Ovary (tissue), 9 donors: ENCODE data around the gene ZIC5. TPM values are rescaled to one million over a fixed set of nuclear protein-coding genes. Genes with fewer than 3 reads are reported as not detected.

Source experiments
- DNase-seq, 5 donors: peaks; one replicate each; pipeline ENCODE4 v3.0.0-alpha.2; 2019 to 2020
- H3K27ac ChIP-seq, 2 donors: fragments of 200-600 bp; one replicate each; pipeline versions ENCODE4 v1.5.1 to v1.8.0; 2019 to 2022
- H3K27me3 ChIP-seq: fragments of 200-600 bp; one replicate; pipeline ENCODE4 v1.8.0; 2022
- H3K36me3 ChIP-seq: fragments of 200-600 bp; sonication (generic); one replicate; pipeline ENCODE4 v1.5.1; 2019
- H3K4me1 ChIP-seq: one replicate; pipeline ENCODE4 v1.8.1; 2013; ENCODE audit warnings: mild to moderate bottlenecking, moderate library complexity; ENCODE audit not compliant: insufficient read depth
- H3K4me3 ChIP-seq: fragments of 200-600 bp; sonication (generic); one replicate; pipeline ENCODE4 v1.5.1; 2017
- H3K9me3 ChIP-seq, 2 donors: fragments of 200-600 bp in 1 of 2; sonication (generic) in 1 of 2; one replicate each; pipeline versions ENCODE4 v1.5.1 to v1.8.1; 2013 to 2019; ENCODE audit warnings: mild to moderate bottlenecking in 1 of 2, moderate library complexity in 1 of 2
- EP300 ChIP-seq: sonication (generic); formaldehyde crosslinking; IDR thresholded peaks from one replicate; pipeline ENCODE4 v1.6.1; 2017; ENCODE audit warnings: antibody characterized with exemption
- POLR2A ChIP-seq: fragments of 450-650 bp; IDR thresholded peaks from one replicate; pipeline ENCODE4 v1.6.1; 2017; ENCODE audit warnings: antibody characterized with exemption, mild to moderate bottlenecking, moderate library complexity
- WGBS, 3 donors: extraction: QIAGEN DNeasy Blood & Tissue Kit in 1 of 3; methylation state at CpG; one replicate each; pipeline versions ENCODE4 v1.1.5 to v1.1.7; 2013 to 2017; 5-methylcytosine and 5-hydroxymethylcytosine counted together
- intact Hi-C, 4 donors: fragments of 100-400 bp; cut with DNase I; formaldehyde crosslinking; loops; one replicate each; pipeline versions ENCODE4 v1.11.0 to v1.15.1; 2022 to 2023
- polyA plus RNA-seq, 2 donors: library from polyadenylated mRNA; stranded (reverse); fragments of 200-250 nt in 1 of 2; fragments of 350-450 nt in 1 of 2; fragmentation: Illumina TruSeq in 1 of 2; extraction: RNeasy Lipid Tissue Mini Kit (QIAGEN cat#74804) in 1 of 2; gene quantifications; one replicate each; pipeline ENCODE4 v1.2.3, GENCODE V29; 2013 to 2014
- total RNA-seq, 7 donors: library from RNA; depleted of rRNA in 2 of 7; stranded (reverse); fragments of >200 nt in 2 of 7; fragmentation: NEBNext Ultra II Directional in 3 of 7; extraction: Animal tissue kit (Norgen Biotek cat#: 25700) in 3 of 7; gene quantifications; one replicate each; pipeline versions ENCODE4 v1.1.0 to v1.2.4, GENCODE V29; 2016 to 2023
- TF ChIP-seq, protein P1 (sequence below), 3 donors: fragments of 450-650 bp in 2 of 3; fragments of 200-600 bp in 1 of 3; IDR thresholded peaks; one replicate each; pipeline versions ENCODE4 v1.5.1 to v1.8.0; 2016 to 2022; ENCODE audit warnings: antibody characterized with exemption in 3 of 3, mild to moderate bottlenecking in 1 of 3
- donor health status: DM: no; HTN: no; CAD: no; lungs with moderate emphysema.
- donor health status: DM: no; HTN: no; CAD: no.
- donor health status: Bipolar disorder and iron deficiency.
- donor health status: DM: yes; HTN: yes; CAD: no.
- donor health status: DM: no; HTN: no; CAD: no.
- donor health status: DM: yes; HTN: yes; CAD: no.

The ZIC5 gene
- total and polyA plus RNA-seq, 9 donors, result 0.10 to 0.11 TPM; not detected in 7

DNA sequence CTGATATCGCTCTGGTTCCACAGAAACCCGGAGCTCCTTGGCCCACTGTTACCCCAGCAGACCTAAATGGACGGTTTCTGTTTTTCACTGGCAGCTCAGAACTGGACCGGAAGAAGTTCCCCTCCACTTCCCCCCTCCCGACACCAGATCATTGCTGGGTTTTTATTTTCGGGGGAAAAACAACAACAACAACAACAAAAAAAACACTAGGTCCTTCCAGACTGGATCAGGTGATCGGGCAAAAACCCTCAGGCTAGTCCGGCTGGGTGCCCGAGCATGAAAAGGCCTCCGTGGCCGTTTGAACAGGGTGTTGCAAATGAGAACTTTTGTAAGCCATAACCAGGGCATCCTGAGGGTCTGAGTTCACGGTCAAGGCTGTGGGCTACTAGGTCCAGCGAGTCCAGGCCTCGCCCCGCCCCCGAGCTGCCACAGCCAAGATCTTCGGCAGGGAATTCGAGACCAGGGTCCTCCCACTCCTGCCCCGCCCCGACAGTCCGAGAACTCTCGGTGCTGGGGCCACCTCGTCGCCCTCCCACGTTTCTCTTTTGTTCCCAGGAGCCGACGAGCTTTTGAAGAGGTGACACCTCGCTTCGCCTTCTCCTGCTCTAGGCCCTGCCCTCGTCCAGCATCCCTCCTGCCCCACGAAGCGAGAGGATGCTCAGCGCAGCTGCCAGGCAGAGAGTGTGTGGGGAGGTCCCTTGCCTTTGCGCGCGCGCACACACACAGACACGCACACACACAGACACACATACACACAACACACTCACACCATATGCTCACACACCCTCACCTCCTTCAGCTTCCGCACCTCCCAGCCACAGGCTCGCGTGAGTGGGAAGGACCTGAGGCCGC lies 18.8 kb upstream of the ZIC5 start:
- intact Hi-C loops, result no loop called here
- H3K36me3 ChIP-seq, result no peaks in the 10 kb centered on the region
- DNase-seq, result no peak
- peaks cover 1% of the 10 kb centered on the region for H3K4me1 ChIP-seq
- no peaks in the 10 kb centered on the region for H3K9me3 ChIP-seq
- H3K27ac ChIP-seq, result no peak overlapping the region
- TF ChIP-seq EP300, result no peak
- TF ChIP-seq, protein P1, sequence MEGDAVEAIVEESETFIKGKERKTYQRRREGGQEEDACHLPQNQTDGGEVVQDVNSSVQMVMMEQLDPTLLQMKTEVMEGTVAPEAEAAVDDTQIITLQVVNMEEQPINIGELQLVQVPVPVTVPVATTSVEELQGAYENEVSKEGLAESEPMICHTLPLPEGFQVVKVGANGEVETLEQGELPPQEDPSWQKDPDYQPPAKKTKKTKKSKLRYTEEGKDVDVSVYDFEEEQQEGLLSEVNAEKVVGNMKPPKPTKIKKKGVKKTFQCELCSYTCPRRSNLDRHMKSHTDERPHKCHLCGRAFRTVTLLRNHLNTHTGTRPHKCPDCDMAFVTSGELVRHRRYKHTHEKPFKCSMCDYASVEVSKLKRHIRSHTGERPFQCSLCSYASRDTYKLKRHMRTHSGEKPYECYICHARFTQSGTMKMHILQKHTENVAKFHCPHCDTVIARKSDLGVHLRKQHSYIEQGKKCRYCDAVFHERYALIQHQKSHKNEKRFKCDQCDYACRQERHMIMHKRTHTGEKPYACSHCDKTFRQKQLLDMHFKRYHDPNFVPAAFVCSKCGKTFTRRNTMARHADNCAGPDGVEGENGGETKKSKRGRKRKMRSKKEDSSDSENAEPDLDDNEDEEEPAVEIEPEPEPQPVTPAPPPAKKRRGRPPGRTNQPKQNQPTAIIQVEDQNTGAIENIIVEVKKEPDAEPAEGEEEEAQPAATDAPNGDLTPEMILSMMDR (IDR thresholded peaks at IDR 0.05), result no peak
- TF ChIP-seq POLR2A, result no peak
- no peaks in the 10 kb centered on the region for H3K27me3 ChIP-seq
- H3K4me3 ChIP-seq, result no peak overlapping the region
- 12 to 16% (median 13%) methylated on average over 42 of the region's 42 CpGs for WGBS, 3 donors

DNA sequence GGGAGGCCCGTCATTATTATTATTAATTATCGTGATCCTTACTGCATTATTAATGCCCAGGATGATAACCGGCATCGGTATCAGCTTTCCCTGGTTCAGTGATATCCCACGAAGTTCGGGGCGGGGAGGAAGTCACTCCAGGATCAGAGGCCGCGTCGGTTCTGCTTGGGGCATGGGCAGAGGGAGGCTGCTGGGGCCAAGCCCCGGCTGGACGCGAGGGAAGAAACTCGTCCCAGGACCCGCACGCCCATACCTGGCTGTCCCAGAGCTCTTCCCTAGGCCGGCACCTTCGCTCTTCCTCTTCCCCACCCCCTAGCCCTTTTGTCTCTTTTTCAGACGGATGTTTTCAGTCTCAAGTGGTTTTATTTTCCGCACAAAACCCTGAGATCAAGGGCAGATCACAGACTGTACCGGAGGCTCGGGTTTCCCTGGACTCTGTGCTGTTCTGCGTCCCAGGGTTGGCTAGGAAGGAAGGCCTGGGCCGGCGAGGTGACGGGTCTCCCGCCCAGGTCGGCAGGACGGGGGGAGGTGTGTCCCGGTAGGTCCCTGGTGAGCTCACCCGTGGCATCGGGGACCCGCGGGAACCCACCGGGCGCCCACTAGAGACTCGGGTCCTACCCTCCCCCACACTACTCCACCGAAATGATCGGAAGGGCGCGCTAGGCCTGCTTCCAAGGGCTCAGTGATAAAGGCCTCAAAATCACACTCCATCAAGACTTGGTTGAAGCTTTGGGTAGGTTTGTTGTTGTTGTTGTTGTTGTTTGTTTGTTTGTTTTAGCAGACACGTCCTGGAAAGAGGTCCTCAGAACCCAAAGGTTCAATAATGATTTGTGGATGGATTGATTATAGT lies 17.9 kb upstream of the ZIC5 start:
- DNase-seq, result no peak
- TF ChIP-seq POLR2A (no peak), EP300 (no peak)
- TF ChIP-seq, protein P1 (IDR thresholded peaks at IDR 0.05), result no peak
- Histone ChIP-seq H3K36me3 (no peaks in the 10 kb centered on the region), H3K4me1 (peaks cover 1% of the 10 kb centered on the region), H3K27ac (no peak overlapping the region), H3K4me3 (no peak overlapping the region), H3K27me3 (peaks cover 2% of the 10 kb centered on the region), H3K9me3 (no peaks in the 10 kb centered on the region)
- 9 to 12% (median 12%) methylated on average over 42 of the region's 42 CpGs for WGBS, 3 donors
- intact Hi-C loops, result no loop called here

DNA sequence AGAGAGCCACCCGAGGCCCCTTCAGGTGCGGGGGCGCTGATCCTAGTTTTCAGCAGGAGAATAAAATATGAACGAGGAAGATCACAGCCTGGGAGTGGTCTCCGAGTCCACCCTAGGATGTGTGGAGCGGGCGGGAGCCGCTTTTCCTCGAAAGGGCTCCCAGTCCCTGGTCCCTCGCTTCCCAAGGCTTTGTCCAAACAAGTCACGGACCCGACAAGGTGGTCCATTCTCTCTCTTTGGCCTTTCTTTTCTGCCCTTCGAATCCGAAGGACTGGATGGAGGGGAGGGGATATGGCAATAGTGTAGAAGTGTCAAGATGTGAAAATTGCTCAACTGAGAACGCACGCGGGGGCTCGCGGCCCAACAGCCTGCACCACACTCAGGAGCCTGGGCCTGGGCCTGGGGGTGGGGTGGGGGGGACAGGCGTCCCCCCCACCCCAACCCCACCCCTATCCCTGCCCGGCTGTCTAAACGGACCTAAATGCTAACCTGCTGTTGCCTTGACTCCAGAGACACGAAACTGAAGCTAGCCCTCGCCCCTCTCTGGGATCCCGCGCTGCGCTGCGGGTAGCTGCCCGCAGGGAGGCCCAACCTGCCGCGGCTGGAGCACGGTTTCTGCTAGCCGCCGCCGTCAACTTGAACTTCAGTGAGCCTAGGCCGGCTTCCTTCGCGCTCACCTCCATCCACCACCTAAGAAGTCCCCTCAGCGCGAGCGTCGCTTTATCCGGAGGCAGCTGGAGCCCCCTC lies 17.1 kb upstream of the ZIC5 start:
- peaks cover 3% of the 10 kb centered on the region for H3K27me3 ChIP-seq
- WGBS, 3 donors, result 8 to 11% (median 9%) methylated on average over 42 to 43 of the region's 43 CpGs
- TF ChIP-seq EP300 (no peak), POLR2A (no peak)
- TF ChIP-seq, protein P1 (IDR thresholded peaks at IDR 0.05), result no peak
- DNase-seq, result no peak
- H3K27ac ChIP-seq, result no peak overlapping the region
- H3K4me1 ChIP-seq, result peaks cover 1% of the 10 kb centered on the region
- H3K36me3 ChIP-seq, result no peaks in the 10 kb centered on the region
- intact Hi-C loops, result no loop called here
- H3K4me3 ChIP-seq, result no peak overlapping the region
- H3K9me3 ChIP-seq, result no peaks in the 10 kb centered on the region
